Esophagus muscularis mucosa (tissue), 4 donors: ENCODE data around the gene MAN1A2.

ENCODE experiments used
- EP300 ChIP-seq: sonication (generic); formaldehyde crosslinking; IDR thresholded peaks from one replicate; pipeline ENCODE4 v1.6.1; 2017; ENCODE audit warnings: antibody characterized with exemption
- POLR2A ChIP-seq: fragments of 450-650 bp; IDR thresholded peaks from one replicate; pipeline ENCODE4 v1.6.1; 2017; ENCODE audit warnings: antibody characterized with exemption, moderate library complexity, mild to moderate bottlenecking, low read depth
- TF ChIP-seq, protein P1 (sequence below), 3 experiments: fragments of 200-600 bp in 2 of 3; fragments of 450-650 bp in 1 of 3; sonication (generic) in 2 of 3; IDR thresholded peaks; one replicate each; pipeline ENCODE4 v1.5.1; 2017 to 2019; ENCODE audit warnings: antibody characterized with exemption in 3 of 3, mild to moderate bottlenecking in 2 of 3, moderate library complexity in 1 of 3

GRCh38 chr1:117577191-117577885 lies 210.1 kb downstream of the MAN1A2 start:
- TF ChIP-seq POLR2A (no peak), EP300 (no peak)
- TF ChIP-seq, protein P1, sequence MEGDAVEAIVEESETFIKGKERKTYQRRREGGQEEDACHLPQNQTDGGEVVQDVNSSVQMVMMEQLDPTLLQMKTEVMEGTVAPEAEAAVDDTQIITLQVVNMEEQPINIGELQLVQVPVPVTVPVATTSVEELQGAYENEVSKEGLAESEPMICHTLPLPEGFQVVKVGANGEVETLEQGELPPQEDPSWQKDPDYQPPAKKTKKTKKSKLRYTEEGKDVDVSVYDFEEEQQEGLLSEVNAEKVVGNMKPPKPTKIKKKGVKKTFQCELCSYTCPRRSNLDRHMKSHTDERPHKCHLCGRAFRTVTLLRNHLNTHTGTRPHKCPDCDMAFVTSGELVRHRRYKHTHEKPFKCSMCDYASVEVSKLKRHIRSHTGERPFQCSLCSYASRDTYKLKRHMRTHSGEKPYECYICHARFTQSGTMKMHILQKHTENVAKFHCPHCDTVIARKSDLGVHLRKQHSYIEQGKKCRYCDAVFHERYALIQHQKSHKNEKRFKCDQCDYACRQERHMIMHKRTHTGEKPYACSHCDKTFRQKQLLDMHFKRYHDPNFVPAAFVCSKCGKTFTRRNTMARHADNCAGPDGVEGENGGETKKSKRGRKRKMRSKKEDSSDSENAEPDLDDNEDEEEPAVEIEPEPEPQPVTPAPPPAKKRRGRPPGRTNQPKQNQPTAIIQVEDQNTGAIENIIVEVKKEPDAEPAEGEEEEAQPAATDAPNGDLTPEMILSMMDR (IDR thresholded peaks at IDR 0.05): no peak
